ENCODE measurements around the gene ZNF184.

DNA sequence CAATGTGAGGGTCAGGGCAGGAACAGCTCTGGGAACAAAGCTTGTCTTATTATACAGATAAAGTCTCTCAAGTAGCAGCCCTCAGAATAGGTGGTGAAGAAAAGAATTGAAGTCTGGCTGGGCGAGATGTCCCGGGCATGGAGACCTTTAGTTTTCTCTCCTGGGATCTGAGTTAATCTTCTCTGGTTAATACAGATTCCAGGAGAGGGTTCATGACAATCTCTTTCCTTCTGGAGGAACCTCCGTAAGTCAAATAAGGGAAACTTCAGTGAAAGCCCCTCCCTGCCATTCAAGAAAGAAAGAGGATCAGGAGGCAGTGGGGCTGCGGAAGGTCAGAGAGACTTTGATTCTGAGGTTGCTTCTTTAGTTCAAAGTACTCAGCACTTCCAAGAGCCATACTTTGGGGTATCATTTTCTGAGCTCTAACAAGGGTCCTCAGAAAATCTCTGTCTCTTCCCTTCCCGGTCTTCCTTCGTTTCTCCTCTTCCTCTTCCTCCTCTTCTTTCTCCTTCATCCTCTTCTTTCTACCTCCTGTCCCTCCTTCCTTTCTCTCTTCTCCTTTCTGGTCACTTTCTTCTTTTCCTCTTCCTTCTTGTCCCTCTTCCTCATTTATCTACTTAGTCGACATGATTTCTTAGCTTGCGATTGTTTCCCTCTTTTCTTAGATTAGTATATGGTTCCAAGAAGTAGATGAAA lies 4.6 kb upstream of the ZNF184 start:
- TF ChIP-seq, protein P1, sequence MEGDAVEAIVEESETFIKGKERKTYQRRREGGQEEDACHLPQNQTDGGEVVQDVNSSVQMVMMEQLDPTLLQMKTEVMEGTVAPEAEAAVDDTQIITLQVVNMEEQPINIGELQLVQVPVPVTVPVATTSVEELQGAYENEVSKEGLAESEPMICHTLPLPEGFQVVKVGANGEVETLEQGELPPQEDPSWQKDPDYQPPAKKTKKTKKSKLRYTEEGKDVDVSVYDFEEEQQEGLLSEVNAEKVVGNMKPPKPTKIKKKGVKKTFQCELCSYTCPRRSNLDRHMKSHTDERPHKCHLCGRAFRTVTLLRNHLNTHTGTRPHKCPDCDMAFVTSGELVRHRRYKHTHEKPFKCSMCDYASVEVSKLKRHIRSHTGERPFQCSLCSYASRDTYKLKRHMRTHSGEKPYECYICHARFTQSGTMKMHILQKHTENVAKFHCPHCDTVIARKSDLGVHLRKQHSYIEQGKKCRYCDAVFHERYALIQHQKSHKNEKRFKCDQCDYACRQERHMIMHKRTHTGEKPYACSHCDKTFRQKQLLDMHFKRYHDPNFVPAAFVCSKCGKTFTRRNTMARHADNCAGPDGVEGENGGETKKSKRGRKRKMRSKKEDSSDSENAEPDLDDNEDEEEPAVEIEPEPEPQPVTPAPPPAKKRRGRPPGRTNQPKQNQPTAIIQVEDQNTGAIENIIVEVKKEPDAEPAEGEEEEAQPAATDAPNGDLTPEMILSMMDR (IDR thresholded peaks at IDR 0.05; ENCODE audit: insufficient read depth, low read depth, low read length): no peak
- no peak for TF ChIP-seq EZH2 (IDR thresholded peaks at IDR 0.05; ENCODE audit: insufficient read depth, low read length)

All from astrocyte (in vitro differentiated cells and primary cell).